Measurements from ENCODE around the gene TCTN2.

Gene TCTN2

GRCh38 chr12:123670882-123671728, at the start of gene TCTN2:
TCTN2 (plus strand) TSS chr12:123671113; CDS start chr12:123671241, 128 bp downstream.
- DNase-seq: peak; percentile 84 to 86

- DNase-seq: no peak
Measured at GRCh38 chr12:123621619-123622530, 49.0 kb upstream of the TCTN2 start.

- DNase-seq: peak; percentile 93 to 96
Measured at GRCh38 chr12:123633379-123634141, 37.4 kb upstream of the TCTN2 start, which contains the start of the genes EIF2B1 and GTF2H3. EIF2B1 (minus strand) TSS chr12:123633686; CDS start chr12:123633557, 129 bp downstream. GTF2H3 (plus strand) TSS chr12:123633829; CDS start chr12:123633860, 31 bp downstream.

- no peak for DNase-seq
Measured at GRCh38 chr12:123634142-123634561, 36.8 kb upstream of the TCTN2 start.

GRCh38 chr12:123643911-123644310, 27.0 kb upstream of the TCTN2 start:
- DNase-seq: no peak

GRCh38 chr12:123645380-123645779, 25.5 kb upstream of the TCTN2 start:
- DNase-seq: no peak

DNA sequence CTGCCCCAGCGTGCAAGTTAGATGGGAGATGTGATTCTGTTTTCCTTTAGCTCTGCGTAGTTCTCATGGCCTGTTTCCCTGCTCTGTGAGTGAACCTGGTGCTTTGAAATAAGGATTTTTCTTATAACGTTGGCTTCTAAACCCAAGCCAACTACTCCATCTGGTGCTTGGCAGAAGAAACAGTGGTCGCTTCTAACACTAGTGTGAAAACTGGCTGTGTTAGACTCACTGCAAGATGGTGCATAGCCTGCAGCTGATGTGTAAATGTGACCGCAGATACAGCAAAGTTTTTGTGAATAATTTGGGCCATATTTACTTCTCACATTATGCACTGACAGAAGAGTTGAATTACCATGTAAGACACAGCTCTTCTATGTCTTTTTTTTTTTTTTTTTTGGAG, 25.0 kb upstream of the TCTN2 start:
- DNase-seq: no peak

DNA sequence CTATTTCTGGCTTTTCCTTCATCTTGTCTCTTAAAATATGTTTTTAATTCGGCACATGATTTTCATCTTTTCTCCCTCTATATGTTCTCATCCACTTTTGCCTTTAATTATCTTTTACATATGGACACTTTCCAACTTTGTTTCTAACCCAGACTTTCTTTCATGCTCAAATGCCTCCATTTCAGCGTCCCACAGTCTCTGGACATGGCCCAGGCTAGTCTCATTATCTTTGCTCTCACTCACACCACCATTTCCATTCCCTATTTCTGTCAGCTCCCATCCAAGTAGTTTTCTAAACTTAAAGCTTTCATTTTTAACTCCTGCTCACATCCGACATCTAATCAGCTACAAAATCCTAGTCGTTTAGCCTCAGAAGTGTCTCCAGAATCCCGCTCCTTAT, 22.5 kb upstream of the TCTN2 start:
- no peak for DNase-seq

DNA sequence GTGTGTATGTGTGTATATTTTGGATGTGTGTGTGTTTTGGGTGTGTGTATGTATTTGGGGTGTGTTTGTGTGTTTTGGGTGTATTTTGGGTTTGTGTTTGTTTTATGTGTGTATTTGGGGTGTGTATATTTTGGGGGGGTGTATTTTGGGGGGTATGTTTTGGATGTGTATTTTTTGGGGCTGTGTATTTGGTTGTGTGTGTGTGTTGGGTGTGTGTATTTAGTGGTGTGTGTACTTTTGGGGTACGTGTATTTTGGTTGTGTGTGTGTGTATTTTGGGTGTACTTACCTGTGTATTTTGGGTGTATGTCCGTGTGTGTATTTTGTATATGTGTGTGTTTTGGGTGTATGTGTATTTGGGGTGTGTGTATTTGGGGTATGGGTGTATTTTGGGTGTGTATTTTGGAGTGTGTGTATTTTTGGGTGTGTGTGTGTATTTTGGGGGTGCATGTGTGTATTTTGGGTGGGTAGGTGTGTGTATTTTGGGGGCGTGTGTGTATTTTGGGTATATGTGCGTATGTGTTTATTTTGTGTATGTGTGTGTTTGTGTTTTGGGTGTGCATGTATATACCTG, 16.7 kb upstream of the TCTN2 start:
- no peak for DNase-seq

DNA sequence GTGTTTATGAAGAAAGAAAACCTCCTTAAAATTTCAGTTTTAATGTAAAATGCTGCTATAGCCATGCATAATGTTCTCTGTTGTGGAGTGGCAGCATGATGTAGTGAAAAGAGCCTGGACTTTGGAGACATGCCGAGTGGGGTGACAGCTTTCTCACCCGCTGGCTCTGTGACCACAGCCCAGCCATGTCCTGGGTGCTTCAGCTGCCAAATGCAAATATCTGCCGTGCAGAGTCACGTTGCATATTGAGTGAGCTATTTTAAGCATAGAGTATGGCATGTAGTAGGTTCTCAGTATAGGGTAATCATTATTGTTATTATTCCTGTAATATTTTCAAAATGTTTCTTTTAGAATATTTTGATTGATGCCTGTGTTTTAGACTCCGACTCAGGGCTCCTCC, 15.5 kb upstream of the TCTN2 start:
- no peak for DNase-seq

GRCh38 chr12:123656392-123656791, 14.5 kb upstream of the TCTN2 start:
- DNase-seq: no peak

- DNase-seq: no peak
Measured at GRCh38 chr12:123657211-123657610, 13.7 kb upstream of the TCTN2 start.

- no peak for DNase-seq
Measured at GRCh38 chr12:123659996-123660727, 10.8 kb upstream of the TCTN2 start.

- no peak for DNase-seq
Measured at GRCh38 chr12:123667771-123668170, 3.1 kb upstream of the TCTN2 start.

DNA sequence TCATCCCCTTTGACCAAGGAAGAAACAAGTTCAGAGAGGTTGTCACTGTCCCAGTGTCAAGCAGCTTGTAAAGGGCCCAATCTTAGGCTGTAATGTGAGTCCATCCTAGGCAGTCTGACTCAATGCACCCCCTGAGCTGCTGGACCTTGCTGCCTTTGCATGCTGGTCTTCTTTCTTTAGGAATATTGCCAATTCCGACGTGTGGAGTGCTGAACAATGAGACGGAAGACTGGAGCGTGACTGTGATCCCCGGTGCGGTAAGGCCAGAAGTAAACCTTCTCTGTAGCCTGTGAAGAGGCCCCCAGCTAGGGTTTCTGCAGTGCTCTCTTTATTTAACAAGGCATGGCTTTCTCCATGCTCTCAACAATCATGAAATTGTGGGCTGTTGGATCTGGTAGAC, 963 bp downstream of the TCTN2 start:
- DNase-seq: no peak

DNA sequence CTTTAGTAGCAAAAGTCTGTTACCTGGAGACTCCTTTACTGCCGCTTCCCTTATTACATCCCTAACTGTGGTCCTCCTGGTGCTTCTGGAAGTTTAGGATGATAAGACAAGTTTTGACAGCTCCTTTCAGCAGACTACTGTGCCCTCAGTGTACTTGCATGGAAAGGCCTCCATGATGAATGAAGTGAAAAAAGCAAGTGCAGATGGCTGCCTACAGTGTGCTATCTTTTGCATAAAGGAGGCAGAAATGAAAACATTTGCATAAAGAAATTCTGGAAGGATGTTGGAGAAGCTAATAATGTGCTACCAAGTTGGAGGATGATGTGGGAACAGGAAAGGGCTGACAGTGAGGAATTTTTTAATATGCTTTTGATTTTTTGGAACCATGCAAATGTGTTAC, 4.5 kb downstream of the TCTN2 start:
- no peak for DNase-seq

GRCh38 chr12:123676616-123677320, 5.9 kb downstream of the TCTN2 start:
- no peak for DNase-seq

GRCh38 chr12:123678981-123679380, 8.1 kb downstream of the TCTN2 start:
- DNase-seq: no peak

DNA sequence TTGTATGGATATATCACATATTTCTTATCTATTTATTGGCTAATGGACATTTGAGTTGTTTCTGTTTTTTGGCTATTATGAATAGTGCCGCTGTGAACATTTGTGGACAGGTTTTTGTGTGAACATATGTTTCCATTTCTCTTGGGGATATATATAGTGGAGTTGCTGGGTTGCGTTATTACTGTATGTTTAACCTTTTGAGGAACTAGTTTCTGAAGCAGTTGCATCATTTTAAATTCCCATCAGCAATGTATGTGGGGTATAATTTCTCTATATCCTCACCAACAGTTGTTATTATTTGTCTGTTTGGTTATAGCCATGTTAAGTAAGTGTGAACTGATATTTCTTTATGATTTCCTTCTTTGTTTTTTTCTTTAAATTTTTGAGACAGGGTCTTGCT, 10.7 kb downstream of the TCTN2 start:
- DNase-seq: no peak

DNA sequence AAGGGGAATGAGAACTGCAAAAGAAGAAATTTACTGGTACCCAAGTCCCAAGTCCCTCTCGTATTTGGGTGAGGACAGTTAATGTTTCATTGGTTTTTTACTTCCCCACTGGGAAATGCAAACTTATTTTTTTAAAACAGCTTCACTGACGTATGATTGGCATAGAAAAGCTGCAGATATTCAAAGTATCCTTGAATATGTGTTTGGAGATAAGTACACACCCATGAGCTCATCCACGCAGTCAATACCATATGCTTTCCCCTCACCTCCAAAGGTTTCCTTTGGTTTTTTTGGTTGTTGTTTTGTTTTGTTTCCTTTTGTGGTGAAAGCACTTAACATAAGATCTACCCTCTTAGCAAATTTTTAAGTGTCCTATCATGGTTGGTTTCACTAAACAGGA, 13.1 kb downstream of the TCTN2 start:
- no peak for DNase-seq

DNA sequence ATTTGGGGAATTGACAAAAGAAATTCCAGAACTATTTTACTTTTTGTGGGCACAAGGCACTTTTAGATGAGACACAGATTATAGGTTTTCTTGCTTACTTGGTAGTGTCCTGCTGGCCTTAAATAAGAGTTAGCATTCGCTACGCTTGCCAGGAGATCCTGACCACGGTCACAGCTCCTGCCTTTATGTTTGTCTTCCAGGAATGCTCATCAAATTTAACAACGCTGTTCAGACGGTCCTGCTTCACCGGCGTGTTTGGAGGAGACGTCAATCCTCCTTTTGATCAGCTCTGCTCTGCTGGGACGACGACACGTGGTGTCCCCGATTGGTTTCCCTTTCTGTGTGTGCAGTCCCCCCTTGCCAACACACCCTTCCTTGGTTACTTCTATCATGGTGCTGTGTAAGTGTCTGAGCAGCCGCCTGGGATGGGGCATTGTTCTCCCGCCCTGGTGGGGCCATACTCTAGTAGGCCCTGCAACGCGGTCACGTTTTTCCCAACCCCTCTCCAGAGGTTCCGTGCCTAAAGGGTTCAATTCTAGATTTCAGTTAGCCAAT, 15.8 kb downstream of the TCTN2 start:
- no peak for DNase-seq
